HepG2 (cell line): ENCODE results near the gene LITAF. TPM values are rescaled to one million over a fixed set of nuclear protein-coding genes. Genes with fewer than 3 reads are reported as not detected.

Source experiments
- ATAC-seq: fragments of 200-7000 bp; cut with Tn5 transposase; 3 replicates; pipeline ENCODE4 v1.9.1; 2020; ENCODE audit warnings: mild to moderate bottlenecking, moderate library complexity
- BruUV-seq: library from RNA; stranded (reverse); fragments of 400-500 nt; replicated peaks from 2 replicates; lab custom pipeline; 2021; lab: Mats Ljungman, UMichigan
- CTCF ChIA-PET: fragments of 300-600 bp; formaldehyde crosslinking; extraction: SDS; loops from one replicate; lab custom pipeline; 2021; ENCODE audit warnings: low total read pairs, inconsistent platforms, low intra/inter-chr PET ratio; lab: Yijun Ruan, JAX
- POLR2A ChIA-PET: fragments of 350-600 bp; sonication (Branson Sonifier 250); formaldehyde crosslinking; loops from one replicate; lab custom pipeline; 2020; ENCODE audit warnings: antibody characterized with exemption, inconsistent platforms; lab: Yijun Ruan, JAX
- DNase-seq: peaks from one replicate; pipeline ENCODE4 v3.0.0-alpha.2; 2015; ENCODE audit warnings: low spot score
- FAIRE-seq: peaks from 3 replicates; lab custom pipeline; 2011; peaks lifted over from hg19 to GRCh38; lab: Jason Lieb, UNC
- H2AFZ ChIP-seq: one replicate; pipeline ENCODE4 v1.6.1; 2011; ENCODE audit warnings: low read length, inconsistent platforms
- H3K27ac ChIP-seq: fragments of 300-600 bp; 3 replicates; pipeline ENCODE4 v1.8.0; 2011; ENCODE audit warnings: mixed run types, mild to moderate bottlenecking, mixed read lengths, low read length, inconsistent platforms; ENCODE audit not compliant: insufficient read depth; ENCODE audit errors: extremely low read length
- H3K27me3 ChIP-seq, 2 experiments: fragments of 200-600 bp in 1 of 2; 2 replicates in 1 of 2; 3 replicates in 1 of 2; pipeline versions ENCODE4 v1.6.0 to v1.8.0; 2011; ENCODE audit warnings: low read length in 2 of 2, mild to moderate bottlenecking in 2 of 2, moderate library complexity in 2 of 2, inconsistent platforms in 1 of 2; ENCODE audit not compliant: insufficient read depth in 2 of 2, control insufficient read depth in 1 of 2
- H3K36me3 ChIP-seq, 2 experiments: fragments of 200-600 bp in 1 of 2; replicated peaks in 1 of 2; 2 replicates in 1 of 2; 3 replicates in 1 of 2; pipeline versions ENCODE4 v1.5.1 to v1.8.0; 2011; ENCODE audit warnings: low read length in 2 of 2, inconsistent platforms in 1 of 2; ENCODE audit not compliant: insufficient read depth in 2 of 2, control insufficient read depth in 1 of 2
- H3K4me1 ChIP-seq: 2 replicates; pipeline ENCODE4 v1.5.1; 2012; ENCODE audit warnings: low read length, inconsistent platforms; ENCODE audit not compliant: insufficient read depth
- H3K4me2 ChIP-seq: 2 replicates; pipeline ENCODE4 v1.6.0; 2011; ENCODE audit warnings: low read depth, low read length, inconsistent platforms
- H3K4me3 ChIP-seq, 3 experiments: fragments of 200-600 bp in 1 of 3; sonication (generic), shearing (Covaris generic) in 1 of 3; replicated peaks in 1 of 3; 2 replicates each; pipeline ENCODE4 v1.5.1; 2011 to 2016; ENCODE audit warnings: low read length in 3 of 3, inconsistent platforms in 2 of 3, low read depth in 2 of 3, mild to moderate bottlenecking in 2 of 3, control low read depth in 1 of 3, mixed read lengths in 1 of 3; ENCODE audit not compliant: insufficient read depth in 1 of 3
- H3K79me2 ChIP-seq: one replicate; pipeline ENCODE4 v1.6.1; 2011; ENCODE audit warnings: low read length, inconsistent platforms; ENCODE audit not compliant: insufficient read depth
- H3K9ac ChIP-seq: 2 replicates; pipeline ENCODE4 v1.6.0; 2011; ENCODE audit warnings: mild to moderate bottlenecking, low read depth, low read length, inconsistent platforms; ENCODE audit not compliant: insufficient read depth
- H3K9me3 ChIP-seq: 2 replicates; pipeline ENCODE4 v1.5.1; 2012; ENCODE audit warnings: mild to moderate bottlenecking, low read length
- H4K20me1 ChIP-seq: 2 replicates; pipeline ENCODE4 v1.6.0; 2011; ENCODE audit warnings: inconsistent platforms, mild to moderate bottlenecking, low read length, moderate library complexity; ENCODE audit not compliant: insufficient read depth
- ADNP ChIP-seq: sonication (generic); formaldehyde crosslinking; IDR thresholded peaks from 2 replicates; pipeline ENCODE4 v1.4.0; 2020; ENCODE audit warnings: missing genetic modification reagents
- GZF1 ChIP-seq: sonication (generic); formaldehyde crosslinking; IDR thresholded peaks from 2 replicates; pipeline ENCODE4 v1.5.1; 2020; ENCODE audit warnings: mild to moderate bottlenecking, missing genetic modification reagents
- HNRNPK ChIP-seq: fragments of 200-400 bp; formaldehyde crosslinking; IDR thresholded peaks from 2 replicates; pipeline ENCODE4 v1.6.1; 2018; ENCODE audit warnings: low read length, low read depth, moderate library complexity, mild to moderate bottlenecking; ENCODE audit not compliant: poor library complexity, severe bottlenecking
- HOXD1 ChIP-seq: sonication (generic); formaldehyde crosslinking; IDR thresholded peaks from 2 replicates; pipeline ENCODE4 v1.5.0; 2020; ENCODE audit warnings: missing genetic modification reagents
- NBN ChIP-seq: fragments of 450-650 bp; conservative IDR thresholded peaks from 2 replicates; pipeline ENCODE4 v1.6.1; 2017
- PCBP1 ChIP-seq: fragments of 200-400 bp; formaldehyde crosslinking; IDR thresholded peaks from 2 replicates; pipeline ENCODE4 v1.6.1; 2017; ENCODE audit warnings: mild to moderate bottlenecking, low read depth, low read length, borderline replicate concordance
- SP5 ChIP-seq: IDR thresholded peaks from 2 replicates; pipeline ENCODE4 v1.6.1; 2016; ENCODE audit warnings: low read depth, borderline replicate concordance
- ZC3H13 ChIP-seq: sonication (generic); formaldehyde crosslinking; IDR thresholded peaks from 2 replicates; pipeline ENCODE4 v1.8.1; 2023; ENCODE audit warnings: mild to moderate bottlenecking, missing genetic modification reagents, moderate library complexity
- ZNF543 ChIP-seq: sonication (generic); formaldehyde crosslinking; IDR thresholded peaks from 2 replicates; pipeline ENCODE4 v1.4.0; 2020; ENCODE audit warnings: mild to moderate bottlenecking, missing genetic modification reagents
- ZNF558 ChIP-seq: sonication (generic); formaldehyde crosslinking; IDR thresholded peaks from 2 replicates; pipeline ENCODE4 v1.9.0; 2022; ENCODE audit warnings: mild to moderate bottlenecking, missing genetic modification reagents, borderline replicate concordance
- ZNF562 ChIP-seq: sonication (generic); formaldehyde crosslinking; IDR thresholded peaks from 2 replicates; pipeline ENCODE4 v1.8.0; 2022; ENCODE audit warnings: missing genetic modification reagents, borderline replicate concordance
- ZNF629 ChIP-seq: sonication (generic); formaldehyde crosslinking; conservative IDR thresholded peaks from 2 replicates; pipeline ENCODE4 v1.5.0; 2020; ENCODE audit warnings: missing genetic modification reagents
- ZNF768 ChIP-seq: sonication (generic); formaldehyde crosslinking; IDR thresholded peaks from 2 replicates; pipeline ENCODE4 v1.4.0; 2020; ENCODE audit warnings: missing genetic modification reagents
- ZNF850 ChIP-seq: sonication (generic); formaldehyde crosslinking; conservative IDR thresholded peaks from 2 replicates; pipeline ENCODE4 v1.9.0; 2021; ENCODE audit warnings: mild to moderate bottlenecking, missing genetic modification reagents
- ZSCAN22 ChIP-seq: sonication (generic); formaldehyde crosslinking; IDR thresholded peaks from 2 replicates; pipeline ENCODE4 v1.4.0; 2020; ENCODE audit warnings: mild to moderate bottlenecking, missing genetic modification reagents
- WGBS: methylation state at CpG from one replicate; pipeline ENCODE4 v1.1.6; 2017; ENCODE audit warnings: low lambda C conversion rate; 5-methylcytosine and 5-hydroxymethylcytosine counted together
- in situ Hi-C: cut with HindIII; loops from 2 replicates; pipeline ENCODE4 v1.10.0; 2017; ENCODE audit warnings: low pct_unique_long_range_greater_than_20kb; ENCODE audit not compliant: extremely low pct_ligation_motif_present
- intact Hi-C: fragments of 100-400 bp; cut with micrococcal nuclease; formaldehyde crosslinking; loops from one replicate; pipeline ENCODE4 v1.10.0; 2022; ENCODE audit not compliant: unreplicated experiment
- polyA plus RNA-seq, 8 experiments: library from polyadenylated mRNA; depleted of rRNA in 3 of 8; stranded (reverse) in 7 of 8; unstranded in 1 of 8; fragments of >200 nt; fragmentation: Illumina TruSeq in 4 of 8; extraction: Trizol in 4 of 8; gene quantifications; 2 replicates each; pipeline versions ENCODE4 v1.2.1 to v1.2.3, GENCODE V29; 2011 to 2016; ENCODE audit warnings: low read depth in 4 of 8, missing spikeins in 1 of 8, mixed read lengths in 1 of 8; ENCODE audit not compliant: insufficient read depth in 1 of 8
- total RNA-seq, 5 experiments: library from RNA; depleted of rRNA; stranded (reverse); fragments of >200 nt; fragmentation: Illumina TruSeq; extraction: Trizol; gene quantifications; 2 replicates each; pipeline ENCODE4 v1.2.3, GENCODE V29; 2016; ENCODE audit warnings: low read depth in 1 of 5
- TF ChIP-seq, protein P1 (sequence below): sonication (generic); formaldehyde crosslinking; IDR thresholded peaks from 2 replicates; pipeline ENCODE4 v1.8.1; 2023; ENCODE audit warnings: missing genetic modification reagents, mild to moderate bottlenecking, borderline replicate concordance
- TF ChIP-seq, protein P2 (sequence below): sonication (generic); formaldehyde crosslinking; IDR thresholded peaks from 2 replicates; pipeline ENCODE4 v1.4.0; 2020; ENCODE audit warnings: missing genetic modification reagents, low read depth, mild to moderate bottlenecking, borderline replicate concordance

The LITAF gene
- total and polyA plus RNA-seq, 2 of the 13 experiments (the other 11 are each of a cell fraction or from before 2014, with no cell fraction given): 80.1 to 141 TPM

DNA sequence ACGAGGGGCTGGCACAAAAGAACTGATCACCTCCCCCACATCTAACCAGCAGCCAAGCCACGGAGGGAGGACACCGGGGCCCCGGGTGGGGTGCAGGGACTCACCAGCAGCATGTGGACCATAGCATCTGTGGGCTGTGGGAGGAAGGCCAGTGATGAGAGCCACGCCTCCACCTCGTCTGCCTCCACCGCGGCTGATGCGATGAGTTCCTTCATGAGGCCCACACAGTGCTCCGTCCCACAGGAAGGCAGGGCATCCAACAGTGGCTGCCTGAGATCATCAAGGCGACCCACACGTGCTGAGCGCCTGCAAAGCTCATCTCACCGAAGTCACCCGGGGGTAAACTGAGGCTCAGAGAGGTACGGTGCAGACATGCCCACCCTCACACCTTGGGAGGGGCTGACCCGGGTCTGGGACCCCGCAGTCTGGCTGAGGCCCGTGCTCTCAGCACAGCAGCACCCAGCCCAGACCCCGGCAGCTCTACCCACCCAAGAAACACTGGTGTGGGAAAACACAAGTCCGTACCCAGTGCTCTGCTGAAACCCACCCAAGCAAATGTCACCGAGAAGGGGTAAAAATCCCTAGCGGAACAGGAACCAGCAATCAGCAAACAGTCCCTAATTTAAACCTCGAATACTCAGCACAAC lies 85.9 kb downstream of the LITAF start:
- no peak overlapping the region for H3K27ac ChIP-seq
- no peaks in the 10 kb centered on the region for H3K9me3 ChIP-seq
- intact Hi-C loops: no loop called here
- peaks cover 24% of the 10 kb centered on the region for H3K4me1 ChIP-seq
- POLR2A ChIA-PET: no interaction called here
- ATAC-seq (no peak), DNase-seq (no peak), FAIRE-seq (no peak)
- H2AFZ ChIP-seq: no peak overlapping the region
- 29% methylated on average over 21 of the region's 24 CpGs for WGBS
- no peaks in the 10 kb centered on the region for H4K20me1 ChIP-seq
- H3K36me3 ChIP-seq: no peaks in the 10 kb centered on the region
- H3K9ac ChIP-seq: no peak overlapping the region
- BruUV-seq: no TSS peak
- in situ Hi-C loops: loop anchor here (25.0 kb wide), 1 partner anchor 89 kb away; no protein-coding TSS in a partner anchor
- H3K79me2 ChIP-seq: no peaks in the 10 kb centered on the region
- no peak for TF ChIP-seq SP5
- 0 out of 2 replicates have a peak, but pooled peaks have one; percentile 20 for TF ChIP-seq ZNF768
- H3K27me3 ChIP-seq: no peaks in the 10 kb centered on the region; a peak in 1 of 5 replicates
- no peak overlapping the region for H3K4me3 ChIP-seq
- CTCF ChIA-PET: no interaction called here
- H3K4me2 ChIP-seq: no peak overlapping the region

DNA sequence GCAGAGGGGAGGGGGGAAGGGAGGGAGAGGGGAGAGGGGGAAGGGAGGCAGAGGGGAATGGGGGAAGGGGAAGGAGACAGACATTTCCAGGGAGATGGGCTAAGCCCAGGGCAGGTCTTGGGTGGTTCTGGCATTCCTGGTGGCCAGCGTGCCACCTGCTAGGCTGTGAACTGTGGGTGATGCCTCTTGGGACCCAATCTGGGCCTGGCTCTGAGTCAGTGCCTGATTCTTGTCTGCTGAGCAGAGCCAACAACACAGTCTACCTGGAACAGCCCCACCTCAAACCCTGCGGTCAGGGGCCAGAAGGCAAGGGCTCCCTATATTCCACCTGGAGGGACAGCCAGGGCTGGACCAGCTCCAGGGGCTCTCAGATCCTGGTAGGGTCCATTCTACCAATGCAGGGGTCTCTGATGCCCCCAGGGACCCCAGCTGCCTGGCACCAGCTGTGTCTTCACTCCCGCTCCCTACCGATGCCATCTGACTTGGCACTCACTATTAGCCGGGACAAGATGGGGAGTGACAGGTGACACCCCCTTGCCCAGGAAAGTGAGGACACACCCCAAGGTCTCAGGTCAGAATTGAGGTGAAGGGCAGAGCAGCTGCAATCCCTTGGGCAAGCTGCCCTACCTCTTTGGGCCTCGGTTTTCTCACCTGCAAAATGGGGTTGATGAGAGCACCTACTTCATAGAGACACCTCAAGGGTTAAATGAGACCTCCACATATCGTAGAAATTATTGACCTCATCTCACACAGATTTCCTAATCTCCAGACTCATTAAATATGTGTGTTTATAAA lies 87.2 kb downstream of the LITAF start:
- DNase-seq (no peak), FAIRE-seq (no peak), ATAC-seq (peak; percentile 8; the same call in 2 of the 3 replicates)
- Histone ChIP-seq H3K9ac (no peak overlapping the region), H2AFZ (no peak overlapping the region), H3K79me2 (no peaks in the 10 kb centered on the region), H3K27me3 (no peaks in the 10 kb centered on the region; a peak in 1 of 5 replicates), H3K4me2 (no peak overlapping the region), H3K36me3 (no peaks in the 10 kb centered on the region), H3K27ac (no peak overlapping the region), H3K4me1 (peaks cover 37% of the 10 kb centered on the region), H3K4me3 (no peak overlapping the region), H4K20me1 (no peaks in the 10 kb centered on the region), H3K9me3 (no peaks in the 10 kb centered on the region)
- intact Hi-C loops: no loop called here
- CTCF ChIA-PET: no interaction called here
- BruUV-seq: no TSS peak
- 50% methylated on average over 5 of the region's 7 CpGs for WGBS
- in situ Hi-C loops: loop anchor here (25.0 kb wide), 1 partner anchor 87 kb away; no protein-coding TSS in a partner anchor
- POLR2A ChIA-PET: no interaction called here
- peak; percentile 97 for TF ChIP-seq ZNF629 (CRISPR knock-in tag)
- TF ChIP-seq, protein P1, sequence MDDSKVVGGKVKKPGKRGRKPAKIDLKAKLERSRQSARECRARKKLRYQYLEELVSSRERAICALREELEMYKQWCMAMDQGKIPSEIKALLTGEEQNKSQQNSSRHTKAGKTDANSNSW: no peak
- peak; percentile 88 for TF ChIP-seq PCBP1
- TF ChIP-seq GZF1 (CRISPR knock-in tag): no peak
- TF ChIP-seq ZSCAN22 (CRISPR knock-in tag): peak; percentile 85
- TF ChIP-seq, protein P2, sequence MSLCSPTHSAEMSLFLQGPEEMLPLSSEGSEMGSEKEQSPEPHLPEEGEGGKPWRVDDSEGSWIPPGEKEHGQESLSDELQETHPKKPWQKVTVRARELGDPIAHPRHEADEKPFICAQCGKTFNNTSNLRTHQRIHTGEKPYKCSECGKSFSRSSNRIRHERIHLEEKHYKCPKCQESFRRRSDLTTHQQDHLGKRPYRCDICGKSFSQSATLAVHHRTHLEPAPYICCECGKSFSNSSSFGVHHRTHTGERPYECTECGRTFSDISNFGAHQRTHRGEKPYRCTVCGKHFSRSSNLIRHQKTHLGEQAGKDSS (CRISPR knock-in tag): 0 out of 2 replicates have a peak, but pooled peaks have one; percentile 51
- TF ChIP-seq ZNF850 (CRISPR knock-in tag): no peak
- 0 out of 2 replicates have a peak, but pooled peaks have one; percentile 38 for TF ChIP-seq ADNP (CRISPR knock-in tag)
- TF ChIP-seq ZNF562 (CRISPR knock-in tag): no peak
- TF ChIP-seq HOXD1 (CRISPR knock-in tag): no peak
- no peak for TF ChIP-seq ZNF543 (CRISPR knock-in tag)
- TF ChIP-seq HNRNPK: peak; percentile 88
- no peak for TF ChIP-seq ZNF558 (CRISPR knock-in tag)
- TF ChIP-seq ZC3H13 (CRISPR knock-in tag): 0 out of 2 replicates have a peak, but pooled peaks have one; percentile 29
- TF ChIP-seq NBN: no peak
